ENCODE measurements around the gene GREM2. TPM values are rescaled to one million over a fixed set of nuclear protein-coding genes. Genes with fewer than 3 reads are reported as not detected.

The GREM2 gene
- total RNA-seq: 7.2 TPM

DNA sequence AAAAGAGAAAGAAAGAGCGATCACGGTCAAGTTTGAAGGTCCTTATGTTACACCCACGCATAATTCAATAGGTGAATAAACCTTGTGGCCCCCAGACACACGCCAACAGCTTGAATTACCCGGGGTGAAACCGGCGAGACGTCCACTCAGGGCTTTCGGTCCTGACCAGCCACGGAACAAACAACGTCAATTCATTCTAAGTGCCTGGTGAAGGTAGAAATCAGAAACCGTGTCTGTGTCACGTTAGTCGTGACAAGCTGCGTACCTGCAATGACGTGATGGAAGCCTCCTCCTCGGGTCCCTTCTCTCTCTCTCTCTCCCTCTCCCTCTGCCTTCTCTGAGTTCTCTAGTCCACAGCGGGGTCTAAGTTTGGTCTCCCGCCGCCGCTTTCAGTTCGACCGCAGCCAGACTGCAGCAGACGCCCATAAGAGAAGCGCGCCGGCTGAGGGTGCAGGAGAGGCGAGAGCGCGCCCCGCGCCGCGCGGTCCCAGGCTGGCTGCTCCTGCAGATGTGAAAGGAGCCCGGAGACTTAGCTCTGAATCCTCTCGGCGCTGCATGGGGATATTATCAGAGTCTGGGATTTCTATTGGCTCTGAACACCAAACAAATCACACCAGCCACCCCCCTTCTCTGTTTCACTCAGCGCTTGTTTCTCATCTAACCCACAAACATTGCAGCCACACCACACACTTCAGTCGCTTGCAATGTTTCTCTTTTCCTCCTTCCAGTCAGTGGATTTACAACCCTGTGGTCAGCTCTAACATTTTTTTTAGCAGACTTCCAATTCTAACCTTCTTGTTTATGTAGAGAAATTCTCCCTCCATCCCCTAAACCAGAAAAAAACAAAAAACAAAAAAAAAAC, at the start of gene GREM2:
TSS of gene GREM2 (minus strand) at position 537 of the 862 bp plus-strand sequence. CDS start 118,680 bp downstream, outside the sequence.
- peak; percentile 80 for DNase-seq

DNA sequence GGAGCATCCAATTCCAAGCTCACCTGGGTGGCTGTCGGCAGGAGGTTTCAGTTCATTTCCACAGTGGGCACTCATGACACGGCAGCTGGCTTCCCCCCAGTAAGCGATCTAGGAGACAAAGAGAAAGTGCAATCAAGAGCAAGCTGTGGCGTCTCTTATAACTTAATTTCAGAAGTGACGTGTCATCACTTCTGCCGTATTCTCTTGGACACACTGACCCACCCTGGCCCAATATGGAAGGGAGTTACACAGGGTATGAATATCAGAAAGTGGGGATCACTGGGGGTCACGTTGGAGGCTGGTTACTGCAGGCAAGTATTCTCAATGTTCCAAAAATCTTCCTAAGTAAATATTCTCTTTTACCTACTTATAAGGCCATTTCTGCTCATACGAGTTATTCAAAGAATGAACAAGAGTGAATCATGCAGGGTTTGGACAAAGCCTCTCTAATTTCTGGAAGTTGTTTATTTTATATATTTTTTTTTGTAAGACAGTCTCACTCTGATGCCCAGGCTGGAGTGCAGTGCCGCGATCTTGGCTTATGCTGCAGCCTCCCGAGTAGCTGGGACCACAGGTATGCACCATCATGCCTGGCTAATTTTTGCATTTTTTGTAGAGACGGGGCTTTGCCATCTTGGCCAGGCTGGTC, 46.5 kb upstream of the GREM2 start:
- DNase-seq: no peak

DNA sequence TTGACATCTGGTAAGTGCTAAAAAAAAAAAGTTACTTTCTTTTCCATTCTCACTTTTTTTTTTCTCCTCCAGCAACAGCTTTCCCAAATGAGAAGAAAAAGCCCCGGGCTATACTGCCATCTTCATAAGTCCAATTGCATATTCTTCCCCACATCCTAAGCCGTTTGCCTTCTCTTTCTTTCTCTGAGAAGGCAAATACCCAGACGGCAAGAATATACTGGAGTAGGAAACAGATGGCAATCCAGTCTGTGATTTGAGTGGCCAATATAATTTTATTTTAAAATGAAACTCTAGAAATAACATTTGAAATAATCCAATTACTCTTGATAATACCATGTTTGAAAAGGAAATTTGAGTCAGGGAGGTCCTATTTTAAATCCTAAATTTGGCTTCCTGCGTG, 44.6 kb upstream of the GREM2 start:
- no peak for DNase-seq

DNA sequence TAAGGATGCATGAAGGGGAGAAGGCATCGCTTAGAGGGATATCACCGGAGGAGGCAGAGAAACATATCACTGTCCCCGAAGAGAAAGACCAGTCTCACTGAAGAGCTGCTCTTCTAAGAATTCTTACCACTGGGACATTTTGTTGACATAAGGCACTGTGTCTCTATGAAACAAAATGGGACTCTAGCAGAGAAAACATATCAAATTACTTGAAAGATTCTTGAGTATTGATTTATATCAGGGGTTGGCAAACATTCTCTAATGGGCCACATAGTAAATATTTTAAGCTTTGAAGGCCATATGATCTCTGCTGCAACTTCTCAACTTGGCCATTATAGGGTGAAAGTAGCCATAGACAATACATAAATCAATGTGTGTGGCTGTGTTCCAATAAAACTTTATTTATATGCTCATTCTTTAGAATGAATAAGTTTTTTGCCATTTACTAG, 41.0 kb upstream of the GREM2 start:
- DNase-seq: no peak

DNA sequence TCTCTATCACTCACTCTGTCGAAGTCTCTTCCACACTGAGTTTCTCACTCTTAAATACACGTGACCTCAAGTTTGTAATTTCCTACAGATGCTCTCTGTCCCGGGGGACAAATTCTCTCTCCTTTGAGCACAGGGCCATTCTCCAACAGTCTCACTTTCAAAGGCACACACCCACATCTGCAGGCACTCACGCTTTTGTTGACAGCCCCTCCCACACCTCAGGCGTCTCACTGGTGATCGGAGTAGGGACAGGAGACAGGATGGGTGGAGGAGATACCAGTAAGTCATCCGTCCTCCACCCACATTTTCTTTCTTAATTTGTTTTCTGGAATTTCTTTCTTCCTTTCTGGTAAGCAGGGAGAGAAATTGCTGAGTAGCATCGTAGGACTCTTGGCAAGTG, 40.6 kb upstream of the GREM2 start:
- no peak for DNase-seq

DNA sequence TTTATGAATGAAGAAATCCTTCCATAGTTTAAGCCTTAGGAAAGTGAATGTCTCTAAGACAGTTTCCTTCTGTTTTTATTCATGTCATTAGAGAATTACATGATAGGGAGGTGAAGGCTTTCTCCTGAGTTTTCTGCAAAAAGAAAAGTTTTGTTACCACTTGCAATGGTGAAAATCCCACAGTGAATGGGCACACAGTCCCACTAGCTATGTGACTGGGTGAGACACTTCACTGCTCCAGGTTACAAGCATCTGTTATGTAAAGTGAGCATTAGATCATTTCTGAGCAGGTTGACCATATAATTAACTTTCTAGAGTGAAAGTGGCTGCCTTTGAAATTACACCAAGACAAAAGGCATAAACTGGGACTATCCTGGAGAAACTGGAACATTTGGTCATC, 38.9 kb upstream of the GREM2 start:
- DNase-seq: no peak

DNA sequence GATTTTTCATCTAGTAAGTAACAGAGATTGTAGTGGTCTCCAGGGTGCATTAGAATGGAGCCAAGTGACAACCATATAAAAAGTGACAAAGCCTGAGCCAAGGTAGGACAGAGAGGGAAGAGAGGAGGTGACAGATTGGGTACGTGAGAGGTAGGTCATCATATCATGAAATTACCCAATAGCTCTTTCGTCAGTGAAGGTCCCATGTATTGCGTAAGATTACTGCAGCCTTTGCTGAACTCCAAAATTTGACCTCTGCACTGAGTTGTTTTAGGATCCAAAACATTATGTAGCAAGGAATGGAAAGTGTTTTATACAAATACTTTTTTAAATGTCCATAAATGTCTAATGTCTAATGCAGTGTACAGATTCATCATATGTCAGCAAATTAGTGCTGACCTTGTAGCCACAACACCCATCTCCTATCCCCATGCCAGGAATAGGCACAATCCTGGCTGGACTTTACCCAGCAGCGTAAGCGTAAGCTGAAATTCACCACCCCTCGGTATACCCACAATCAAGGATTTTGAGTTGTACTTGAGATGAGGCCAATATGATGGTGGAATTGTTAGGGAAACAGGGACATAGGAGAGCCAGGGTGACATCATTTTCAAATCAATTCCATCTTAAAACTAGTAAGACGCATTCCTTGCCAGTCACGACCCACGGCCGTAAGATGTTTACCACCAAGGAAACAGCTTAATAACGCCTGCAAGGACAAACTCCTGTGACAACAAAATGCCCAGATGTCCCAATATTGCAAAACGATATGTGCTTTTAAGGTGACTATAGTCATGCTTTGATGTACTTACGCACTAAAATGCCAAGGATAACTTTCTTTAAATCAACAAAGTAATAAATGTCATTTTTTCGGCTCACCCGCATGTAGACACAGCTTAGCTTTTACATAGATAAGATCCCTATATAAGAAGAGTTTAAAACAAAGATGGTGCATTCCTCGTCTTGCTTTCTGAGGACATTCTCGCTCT, 38.1 kb upstream of the GREM2 start:
- no peak for DNase-seq

DNA sequence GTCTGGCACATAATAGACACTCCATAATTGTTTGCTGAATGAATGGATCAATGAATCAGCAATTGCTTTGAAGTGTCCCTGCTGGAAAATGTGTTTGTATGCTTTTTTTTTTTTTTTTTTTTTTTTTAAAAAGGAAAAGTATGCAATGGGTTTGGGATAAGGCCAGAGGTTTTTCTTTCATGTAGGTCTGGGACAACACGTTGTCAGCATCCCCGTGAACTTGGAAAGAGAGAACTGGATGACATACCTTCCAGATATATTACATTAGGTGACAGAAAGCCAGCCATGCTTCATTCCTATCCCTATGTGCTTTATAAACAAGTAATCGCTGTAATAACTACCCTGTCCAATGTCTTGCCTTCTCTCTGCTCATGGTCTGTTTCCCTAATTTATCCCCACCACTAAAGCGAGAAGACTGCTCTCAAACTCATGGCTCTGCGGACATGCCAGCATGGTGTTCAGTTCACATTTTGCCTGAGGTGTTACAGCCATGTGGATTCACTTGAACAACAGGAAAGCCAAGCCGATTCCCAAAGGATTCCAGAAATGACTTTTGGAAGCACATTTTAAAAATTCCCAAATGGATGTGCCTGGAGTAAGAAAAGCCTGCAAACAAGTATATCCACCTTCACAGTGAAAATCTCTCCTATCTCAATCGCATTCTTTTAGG, 34.8 kb upstream of the GREM2 start:
- DNase-seq: peak; percentile 46

DNA sequence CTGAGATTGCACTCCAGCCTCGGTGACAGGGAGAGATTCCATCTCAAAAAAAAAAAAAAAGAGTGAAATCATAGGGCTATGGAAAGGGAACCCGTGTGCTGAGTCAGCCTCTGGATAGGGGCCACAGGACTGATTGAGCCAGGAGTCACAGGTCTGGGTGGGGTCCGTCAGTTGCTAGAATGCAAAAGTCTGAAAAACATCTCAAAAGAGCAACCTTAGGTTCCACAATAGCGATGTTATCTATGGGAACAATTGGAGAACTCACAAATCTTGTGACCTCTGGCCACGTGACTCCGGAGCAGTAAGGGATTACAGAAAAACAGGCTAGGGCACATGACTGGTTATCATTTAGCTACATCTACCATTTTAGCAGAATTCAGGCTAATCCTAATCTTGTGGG, 32.8 kb upstream of the GREM2 start:
- DNase-seq: no peak

DNA sequence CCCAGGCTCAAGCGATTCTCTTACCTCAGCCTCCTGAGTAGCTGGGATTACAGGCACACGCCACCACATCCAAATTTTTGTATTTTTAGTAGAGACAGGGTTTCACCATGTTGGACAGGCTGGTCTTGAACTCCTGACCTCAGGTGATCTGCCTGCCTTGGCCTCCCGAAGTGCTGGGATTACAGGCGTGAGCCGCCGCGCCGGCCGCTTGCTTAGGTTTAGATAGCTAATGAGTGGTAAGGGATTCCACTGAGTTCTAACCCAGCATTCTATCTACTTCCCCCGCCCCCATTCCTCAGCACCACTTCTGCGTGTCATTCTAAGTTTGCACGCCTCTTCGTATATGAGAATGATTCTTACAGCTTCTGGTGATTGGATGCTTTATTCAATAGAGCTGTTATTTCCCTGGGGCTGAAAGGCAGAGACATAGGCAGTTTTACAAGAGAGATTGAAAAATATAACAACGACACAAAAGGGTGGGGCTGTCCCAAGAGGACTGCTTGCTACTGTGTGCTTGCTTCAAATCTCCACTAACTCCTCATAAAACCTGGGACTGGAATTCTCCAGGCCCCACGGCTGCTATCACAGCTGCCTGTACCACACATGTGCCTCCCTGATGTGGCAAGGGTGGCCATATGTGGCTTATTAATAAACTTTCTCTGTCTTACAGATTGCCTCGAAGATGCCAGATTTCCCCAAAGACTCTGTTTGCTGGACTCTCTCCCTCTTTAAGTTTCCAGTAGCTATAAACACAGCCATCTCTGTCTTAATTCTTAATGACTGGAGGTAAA, 23.7 kb upstream of the GREM2 start:
- DNase-seq: no peak

DNA sequence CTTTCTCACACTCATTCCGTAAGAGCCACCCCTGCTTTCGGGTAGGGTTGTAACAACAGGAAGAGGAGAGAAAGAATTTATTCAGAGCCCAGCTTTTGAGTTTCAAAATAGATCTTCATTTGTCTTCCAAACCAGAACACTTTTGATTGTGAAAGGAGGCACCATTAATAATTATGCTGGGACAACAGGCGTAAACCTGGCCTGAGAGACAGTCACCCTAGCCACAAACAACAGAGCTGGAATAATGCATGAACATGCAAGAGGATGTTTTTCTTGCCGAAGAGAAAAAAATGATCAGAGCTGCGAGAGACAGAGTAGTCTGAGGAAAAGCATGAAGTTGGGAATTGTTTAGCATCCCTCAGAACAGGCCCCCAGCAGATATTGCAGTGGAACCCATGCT, 18.5 kb upstream of the GREM2 start:
- no peak for DNase-seq

DNA sequence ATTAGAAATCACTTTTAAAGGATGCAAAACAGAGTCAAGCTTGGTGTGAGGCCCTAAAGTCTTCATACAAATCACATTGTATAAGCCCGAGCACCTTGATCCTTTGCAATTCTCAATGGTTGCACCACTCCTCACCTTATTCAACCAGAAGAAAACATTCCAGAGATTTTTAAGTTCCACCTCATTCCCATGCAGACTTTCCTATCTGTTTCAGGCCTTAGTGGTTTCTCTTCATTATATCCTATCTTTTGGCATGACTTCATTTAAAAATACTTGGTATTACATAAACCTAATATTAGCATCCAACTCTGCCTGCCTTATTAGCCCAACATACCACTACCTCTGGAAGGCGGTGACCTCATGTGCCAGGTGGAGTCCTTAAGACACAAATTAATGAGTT, 9.3 kb upstream of the GREM2 start:
- no peak for DNase-seq

DNA sequence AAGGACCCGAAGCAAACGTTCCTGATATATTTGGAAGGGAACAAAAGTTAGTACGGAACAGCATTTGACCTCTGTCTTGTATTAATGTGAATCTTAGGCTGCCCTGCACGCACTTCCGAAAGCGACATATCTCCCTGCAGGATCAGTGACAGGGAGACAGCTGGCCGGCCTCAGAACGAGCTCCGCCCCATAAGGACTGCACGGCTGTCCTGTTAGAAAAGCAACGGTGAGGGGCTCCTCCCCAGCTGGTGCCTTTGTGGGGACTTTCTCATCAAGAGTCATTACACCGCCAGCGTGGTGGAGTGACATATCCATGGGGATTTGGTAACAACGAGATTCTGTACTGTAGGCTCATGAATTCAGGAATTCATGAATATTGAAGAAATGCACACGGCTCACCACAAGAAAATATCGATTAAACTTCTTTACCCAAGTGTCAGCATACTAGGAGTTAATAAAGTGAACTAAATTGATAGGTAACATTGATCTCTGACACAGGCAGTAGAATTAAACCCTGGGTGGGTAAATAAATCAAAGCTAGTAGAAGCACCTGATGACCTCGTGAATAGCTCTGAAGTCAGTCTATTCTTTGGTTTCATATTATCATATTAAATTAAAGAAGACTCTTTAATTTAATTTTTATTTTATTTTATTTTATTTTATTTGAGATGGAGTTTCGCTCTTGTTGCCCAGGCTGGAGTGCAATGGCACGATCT, 8.1 kb upstream of the GREM2 start:
- DNase-seq: peak; percentile 76

DNA sequence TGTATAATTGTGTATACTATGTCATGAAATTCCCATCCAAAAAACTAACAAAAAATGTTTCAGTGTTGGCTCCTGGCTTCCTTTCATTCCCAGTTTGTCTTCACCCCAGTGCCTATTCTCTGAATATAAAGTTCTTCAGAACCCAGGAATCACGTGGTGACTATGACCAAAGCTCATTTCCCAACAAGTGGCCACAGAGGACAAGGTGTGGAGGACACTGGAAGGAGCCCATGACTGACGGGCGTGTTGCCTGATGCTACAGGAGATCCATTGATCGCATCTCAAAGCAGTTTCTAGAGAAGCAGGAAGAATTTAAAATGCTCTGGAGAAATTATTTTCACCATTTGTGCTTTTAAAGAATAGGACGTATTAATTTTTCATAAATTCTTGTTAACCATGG, 7.4 kb upstream of the GREM2 start:
- no peak for DNase-seq

DNA sequence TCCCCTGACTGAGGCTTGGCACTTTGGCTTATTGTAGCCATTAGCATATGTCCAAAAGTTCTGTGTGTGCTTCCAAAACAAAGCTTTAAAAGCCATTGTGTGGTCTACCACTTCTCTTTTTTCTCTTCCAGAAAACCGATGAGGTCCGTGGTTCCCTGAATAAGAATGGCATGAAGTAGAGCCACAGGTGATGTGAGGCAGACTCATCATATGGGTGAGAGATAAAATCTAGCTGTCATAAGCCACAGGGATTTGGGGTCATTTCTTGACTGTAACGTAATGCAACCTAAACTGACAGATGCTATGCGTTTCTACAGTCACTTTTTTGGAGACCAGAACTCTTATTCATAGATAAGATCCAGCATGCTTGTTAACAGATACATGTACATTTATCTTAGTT, 7.0 kb upstream of the GREM2 start:
- DNase-seq: no peak

DNA sequence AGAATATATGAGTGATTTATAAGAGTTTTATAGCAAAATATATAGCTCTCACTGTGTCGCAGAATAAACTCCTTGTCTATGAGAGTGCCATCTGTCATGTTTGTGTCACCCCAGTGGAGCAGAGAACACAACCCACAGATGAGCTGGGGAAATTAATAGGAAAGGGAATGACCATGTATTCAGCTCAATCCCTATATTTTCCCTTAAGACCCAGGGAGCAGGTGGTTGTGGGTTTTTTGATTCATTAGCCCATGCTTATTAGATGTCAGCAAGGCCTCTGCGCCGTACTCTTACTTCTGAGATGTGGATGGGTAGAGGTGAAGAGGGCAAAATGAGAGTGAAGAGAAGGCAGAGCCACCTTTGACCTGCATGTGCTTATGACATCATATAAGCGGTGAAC, 4.1 kb upstream of the GREM2 start:
- DNase-seq: no peak

DNA sequence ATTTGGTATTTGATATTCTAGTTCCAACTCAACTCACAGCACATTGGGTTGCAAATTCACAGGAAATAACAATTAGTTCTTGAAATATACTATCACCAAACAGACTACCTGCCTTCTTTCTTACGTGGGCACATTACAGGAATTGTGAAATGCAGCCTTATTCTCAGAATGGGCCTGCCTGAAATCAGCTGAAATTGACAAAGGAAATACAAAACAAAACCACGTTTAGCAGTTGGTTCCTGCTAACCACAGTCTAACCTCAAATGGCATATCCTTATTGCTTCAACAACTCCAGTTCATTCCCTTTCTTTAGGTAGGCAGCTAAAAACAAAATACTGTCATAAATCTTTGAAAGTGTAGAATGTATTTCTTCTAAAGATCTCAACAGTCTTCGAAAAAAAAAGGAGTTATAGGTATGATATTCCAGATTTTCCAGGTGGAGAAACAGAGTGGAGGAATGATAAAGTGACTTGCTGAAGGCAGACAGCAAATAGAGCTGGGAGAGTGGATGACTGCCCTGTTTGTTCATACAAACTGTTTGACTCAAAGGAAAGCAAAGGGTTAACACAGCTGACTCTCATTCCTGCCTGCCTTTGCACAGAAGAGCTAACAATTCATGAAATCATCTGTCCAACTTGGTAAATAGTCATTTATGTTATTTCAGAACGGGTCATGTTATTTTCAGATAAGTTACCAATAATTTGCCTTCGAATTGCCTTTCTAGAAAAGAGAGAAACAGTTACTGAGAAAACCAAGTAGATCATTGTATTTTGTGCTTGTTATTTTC, 1.6 kb upstream of the GREM2 start:
- no peak for DNase-seq

DNA sequence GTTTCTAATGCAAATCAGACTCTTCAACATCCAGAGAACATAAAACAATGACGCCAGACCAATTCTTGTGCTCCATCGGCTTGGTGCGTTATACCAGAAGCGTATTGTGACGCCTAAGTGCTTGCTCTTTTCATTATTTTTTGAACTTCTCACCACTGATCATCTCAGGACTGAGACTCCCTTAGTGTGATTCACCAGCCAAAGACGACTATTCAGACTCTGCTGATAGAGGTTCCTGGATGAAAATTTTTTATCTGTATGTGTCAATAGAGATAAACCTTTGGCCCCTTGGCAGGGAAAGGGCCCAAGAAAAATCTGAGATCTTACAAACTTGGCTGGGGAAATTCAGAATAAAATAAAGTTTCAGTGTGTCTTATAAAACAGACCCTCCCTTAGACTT, 856 bp upstream of the GREM2 start:
- DNase-seq: no peak

DNA sequence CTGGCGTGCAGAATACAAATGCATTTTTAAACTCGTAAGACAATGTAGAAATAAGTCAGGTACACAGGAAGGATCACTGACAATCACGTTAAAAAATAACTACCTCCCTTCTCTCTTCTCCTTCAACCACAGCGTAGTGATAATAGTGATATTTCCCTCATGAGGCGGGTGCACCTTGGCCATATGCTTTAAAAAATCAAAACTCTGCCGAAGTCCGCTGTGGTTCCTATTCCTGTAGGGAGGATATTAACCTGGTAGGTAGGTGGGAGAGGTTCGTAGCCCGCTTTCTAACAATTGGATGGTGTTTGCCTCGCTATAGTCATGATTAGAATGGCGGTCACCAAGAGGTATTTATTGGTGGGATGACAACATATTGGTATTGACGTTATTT, 732 bp downstream of the GREM2 start:
- no peak for DNase-seq

DNA sequence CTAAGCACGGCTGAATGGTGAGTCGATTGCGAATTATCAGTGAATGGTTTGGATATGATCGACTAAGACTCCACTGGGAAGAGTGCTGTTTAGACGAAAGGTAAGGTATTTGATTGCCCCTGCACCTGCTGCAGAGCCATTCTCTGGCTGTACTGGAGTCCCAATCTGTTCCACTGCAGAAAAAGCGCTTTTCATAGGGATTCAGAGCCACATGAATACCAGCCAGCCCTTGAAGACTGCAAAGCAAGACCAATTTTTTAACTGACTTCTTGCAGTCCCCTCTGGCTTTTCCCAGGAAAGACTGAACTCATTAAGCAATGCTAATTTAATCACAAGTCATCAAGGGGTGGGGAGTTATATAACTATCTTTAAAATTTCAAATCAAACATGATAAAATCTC, 1.3 kb downstream of the GREM2 start:
- no peak for DNase-seq

Measured in tongue (tissue), 2 donors.